Smooth muscle cell (in vitro differentiated cells): ENCODE results near the gene KLHDC8A. TPM values are rescaled to one million over a fixed set of nuclear protein-coding genes. Genes with fewer than 3 reads are reported as not detected.

Source experiments
- DNase-seq: peaks from one replicate; lab custom pipeline; 2025; ENCODE audit not compliant: unreplicated experiment; lab: John Stamatoyannopoulos, UW
- H2AFZ ChIP-seq: fragments of 200-600 bp; sonication (generic); 2 replicates; pipeline ENCODE4 v1.6.0; 2016; ENCODE audit warnings: antibody characterized with exemption, low read depth, mild to moderate bottlenecking
- H3F3A ChIP-seq: fragments of 200-600 bp; sonication (generic); 2 replicates; pipeline ENCODE4 v1.6.0; 2017; ENCODE audit warnings: antibody characterized with exemption, low read depth
- H3K27ac ChIP-seq: fragments of 200-600 bp; sonication (generic); 2 replicates; pipeline ENCODE4 v1.5.1; 2016; ENCODE audit warnings: low read depth, mild to moderate bottlenecking
- H3K27me3 ChIP-seq: fragments of 200-600 bp; sonication (generic); 2 replicates; pipeline ENCODE4 v1.6.1; 2016; ENCODE audit warnings: low read depth, mild to moderate bottlenecking
- H3K36me3 ChIP-seq: fragments of 200-600 bp; sonication (generic); 2 replicates; pipeline ENCODE4 v1.5.1; 2016; ENCODE audit warnings: low read depth
- H3K4me1 ChIP-seq: fragments of 200-600 bp; sonication (generic); 2 replicates; pipeline ENCODE4 v1.5.1; 2016; ENCODE audit warnings: low read depth
- H3K4me2 ChIP-seq: fragments of 200-600 bp; sonication (generic); 2 replicates; pipeline ENCODE4 v1.6.0; 2016; ENCODE audit warnings: mild to moderate bottlenecking
- H3K4me3 ChIP-seq: fragments of 200-600 bp; sonication (generic); 2 replicates; pipeline ENCODE4 v1.5.1; 2016; ENCODE audit warnings: mild to moderate bottlenecking
- H3K79me2 ChIP-seq: fragments of 200-600 bp; sonication (generic); 2 replicates; pipeline ENCODE4 v1.6.0; 2016; ENCODE audit warnings: low read depth, mild to moderate bottlenecking
- H3K9ac ChIP-seq: fragments of 200-600 bp; sonication (generic); 2 replicates; pipeline ENCODE4 v1.6.0; 2016; ENCODE audit warnings: low read depth
- H3K9me3 ChIP-seq: fragments of 200-600 bp; sonication (generic); replicated peaks from 2 replicates; pipeline ENCODE4 v1.5.1; 2016; ENCODE audit warnings: low read depth
- H4K20me1 ChIP-seq: fragments of 200-600 bp; sonication (generic); 2 replicates; pipeline ENCODE4 v1.6.0; 2016; ENCODE audit warnings: low read depth
- CTCF ChIP-seq: fragments of 200-600 bp; sonication (generic); IDR thresholded peaks from 2 replicates; pipeline ENCODE4 v1.5.1; 2017; ENCODE audit warnings: borderline replicate concordance, mild to moderate bottlenecking, antibody characterized with exemption; ENCODE audit not compliant: insufficient read depth, poor library complexity, severe bottlenecking
- WGBS: methylation state at CpG from one replicate; pipeline ENCODE4 v1.1.7; 2016; ENCODE audit warnings: low lambda C conversion rate; 5-methylcytosine and 5-hydroxymethylcytosine counted together
- polyA plus RNA-seq: library from polyadenylated mRNA; unstranded; fragments of >200 nt; fragmentation: Nextera tagmentation; extraction: Ambion mirVana; gene quantifications from 2 replicates; pipeline ENCODE4 v1.2.1, GENCODE V29; 2016
- total RNA-seq: library from RNA; depleted of rRNA; stranded (reverse); fragments of >200 nt; gene quantifications from 2 replicates; pipeline ENCODE4 v1.2.3, GENCODE V29; 2014

The KLHDC8A gene
- total and polyA plus RNA-seq, 2 experiments from 2014 or later = 0.33 TPM; not detected in 1

- Histone ChIP-seq H3F3A (no peaks in the 10 kb centered on the region), H2AFZ (peak overlapping the region; percentile 41), H3K79me2 (no peaks in the 10 kb centered on the region), H3K4me3 (peak overlapping the region; percentile 53), H3K4me2 (peak overlapping the region; percentile 88), H3K9ac (no peak overlapping the region), H3K9me3 (no peaks in the 10 kb centered on the region), H3K27me3 (peaks cover 32% of the 10 kb centered on the region), H4K20me1 (no peaks in the 10 kb centered on the region), H3K27ac (no peak overlapping the region), H3K36me3 (no peaks in the 10 kb centered on the region), H3K4me1 (peaks cover 23% of the 10 kb centered on the region)
- TF ChIP-seq CTCF = no peak
- DNase-seq = no peak
- 14% methylated on average over 49 of the region's 59 CpGs for WGBS
Measured at GRCh38 chr1:205344066-205344928, 12.4 kb downstream of the KLHDC8A start.

- Histone ChIP-seq H3K9ac (no peak overlapping the region), H3K79me2 (no peaks in the 10 kb centered on the region), H2AFZ (peak overlapping the region; percentile 41), H3K4me2 (peak overlapping the region; percentile 88), H3F3A (no peaks in the 10 kb centered on the region), H3K4me1 (peaks cover 18% of the 10 kb centered on the region), H3K27me3 (peaks cover 32% of the 10 kb centered on the region), H3K27ac (no peak overlapping the region), H3K9me3 (no peaks in the 10 kb centered on the region), H3K4me3 (peak overlapping the region; percentile 53), H4K20me1 (no peaks in the 10 kb centered on the region), H3K36me3 (no peaks in the 10 kb centered on the region)
- TF ChIP-seq CTCF = peak; percentile 18
- WGBS = 8% methylated on average over 45 of the region's 63 CpGs
- DNase-seq = no peak
Measured at GRCh38 chr1:205343431-205344065, 13.2 kb downstream of the KLHDC8A start.

GRCh38 chr1:205342986-205343385, 13.7 kb downstream of the KLHDC8A start:
- TF ChIP-seq CTCF = no peak
- Histone ChIP-seq H3K27ac (no peak overlapping the region), H4K20me1 (no peaks in the 10 kb centered on the region), H3K9ac (no peak overlapping the region), H3K27me3 (peaks cover 32% of the 10 kb centered on the region), H3K9me3 (no peaks in the 10 kb centered on the region), H3F3A (no peaks in the 10 kb centered on the region), H3K4me3 (no peak overlapping the region), H3K79me2 (no peaks in the 10 kb centered on the region), H3K36me3 (no peaks in the 10 kb centered on the region), H2AFZ (no peak overlapping the region), H3K4me2 (peak overlapping the region; percentile 88), H3K4me1 (peaks cover 14% of the 10 kb centered on the region)
- 79% methylated on average over 12 of the region's 12 CpGs for WGBS
- no peak for DNase-seq
